Measurements from ENCODE around the gene FMR1.

- TF ChIP-seq POLR2AphosphoS5 (IDR thresholded peaks at IDR 0.05; ENCODE audit: low read depth, low read length), result no peak
- no peak for TF ChIP-seq REST (IDR thresholded peaks at IDR 0.05; ENCODE audit: insufficient read depth in 1 of 2, low read depth in 2 of 2, low read length in 2 of 2)
- no peak for TF ChIP-seq TAF1 (IDR thresholded peaks at IDR 0.05; ENCODE audit: borderline replicate concordance, insufficient read depth, low read length)
- no peak for TF ChIP-seq FOXP2 (optimal IDR thresholded peaks at IDR 0.05; ENCODE audit: borderline replicate concordance, extremely low read depth, extremely low read length, insufficient read depth)
These were observed 42.3 kb downstream of the FMR1 start for GRCh38 chrX:147953976-147954375.

Data from PFSK-1 (cell line).